GDM1 (cell line): Measurements from ENCODE around the gene AOC3.
"Not testable (repeated sequence)": the region's sequence is repeated elsewhere in the genome, so short reads cannot be mapped to it uniquely, and the experiment has no call there.

Source experiments
- DNase-seq: peaks from one replicate; lab custom pipeline; 2025; lab: John Stamatoyannopoulos, UW

Gene AOC3

DNA sequence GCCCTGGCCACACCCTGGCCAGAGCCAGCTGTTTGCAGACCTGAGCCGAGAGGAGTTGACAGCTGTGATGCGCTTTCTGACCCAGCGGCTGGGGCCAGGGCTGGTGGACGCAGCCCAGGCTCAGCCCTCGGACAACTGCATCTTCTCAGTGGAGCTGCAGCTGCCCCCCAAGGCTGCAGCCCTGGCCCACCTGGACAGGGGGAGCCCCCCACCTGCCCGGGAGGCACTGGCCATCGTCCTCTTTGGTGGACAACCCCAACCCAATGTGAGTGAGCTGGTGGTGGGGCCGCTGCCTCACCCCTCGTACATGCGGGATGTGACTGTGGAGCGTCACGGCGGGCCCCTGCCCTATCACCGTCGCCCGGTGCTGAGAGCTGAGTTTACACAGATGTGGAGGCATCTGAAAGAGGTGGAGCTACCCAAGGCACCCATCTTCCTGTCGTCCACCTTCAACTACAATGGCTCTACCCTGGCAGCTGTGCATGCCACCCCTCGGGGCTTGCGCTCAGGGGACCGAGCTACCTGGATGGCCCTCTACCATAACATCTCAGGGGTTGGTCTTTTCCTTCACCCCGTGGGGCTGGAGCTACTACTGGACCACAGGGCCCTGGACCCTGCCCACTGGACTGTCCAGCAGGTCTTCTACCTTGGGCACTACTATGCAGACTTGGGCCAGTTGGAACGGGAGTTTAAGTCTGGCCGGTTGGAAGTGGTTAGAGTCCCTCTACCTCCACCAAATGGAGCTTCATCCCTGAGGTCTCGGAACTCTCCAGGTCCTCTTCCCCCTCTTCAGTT is 6.0 kb upstream of the AOC3 start:
- no peak for DNase-seq

GRCh38 chr17:42845556-42845917 is 5.5 kb upstream of the AOC3 start:
- no peak for DNase-seq

DNA sequence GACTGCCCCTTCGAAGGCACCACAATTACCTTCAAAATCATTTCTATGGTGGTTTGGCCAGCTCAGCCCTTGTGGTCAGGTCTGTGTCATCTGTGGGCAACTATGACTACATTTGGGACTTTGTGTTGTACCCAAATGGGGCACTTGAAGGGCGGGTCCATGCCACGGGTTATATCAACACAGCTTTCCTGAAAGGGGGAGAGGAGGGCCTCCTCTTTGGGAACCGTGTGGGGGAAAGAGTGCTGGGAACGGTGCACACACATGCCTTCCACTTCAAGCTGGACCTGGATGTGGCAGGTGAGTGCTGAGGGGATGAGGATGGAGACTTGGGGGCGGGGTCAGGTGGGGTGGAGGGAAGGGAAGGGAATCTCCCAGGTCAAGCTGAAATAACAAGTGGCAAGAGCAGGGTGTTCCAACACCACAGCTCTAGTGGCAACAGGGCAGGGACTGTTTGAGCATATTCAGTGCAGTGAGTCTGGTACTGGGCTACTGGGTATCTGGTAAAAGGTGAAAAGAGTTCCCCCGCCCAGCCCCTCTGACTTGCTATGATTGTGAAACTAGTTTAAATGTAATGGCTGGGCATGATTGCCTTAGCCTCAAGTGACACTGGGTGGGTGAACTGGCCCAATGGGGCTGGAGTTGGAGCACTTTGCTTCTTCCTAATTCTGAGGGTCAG is 4.9 kb upstream of the AOC3 start:
- DNase-seq: no peak

DNA sequence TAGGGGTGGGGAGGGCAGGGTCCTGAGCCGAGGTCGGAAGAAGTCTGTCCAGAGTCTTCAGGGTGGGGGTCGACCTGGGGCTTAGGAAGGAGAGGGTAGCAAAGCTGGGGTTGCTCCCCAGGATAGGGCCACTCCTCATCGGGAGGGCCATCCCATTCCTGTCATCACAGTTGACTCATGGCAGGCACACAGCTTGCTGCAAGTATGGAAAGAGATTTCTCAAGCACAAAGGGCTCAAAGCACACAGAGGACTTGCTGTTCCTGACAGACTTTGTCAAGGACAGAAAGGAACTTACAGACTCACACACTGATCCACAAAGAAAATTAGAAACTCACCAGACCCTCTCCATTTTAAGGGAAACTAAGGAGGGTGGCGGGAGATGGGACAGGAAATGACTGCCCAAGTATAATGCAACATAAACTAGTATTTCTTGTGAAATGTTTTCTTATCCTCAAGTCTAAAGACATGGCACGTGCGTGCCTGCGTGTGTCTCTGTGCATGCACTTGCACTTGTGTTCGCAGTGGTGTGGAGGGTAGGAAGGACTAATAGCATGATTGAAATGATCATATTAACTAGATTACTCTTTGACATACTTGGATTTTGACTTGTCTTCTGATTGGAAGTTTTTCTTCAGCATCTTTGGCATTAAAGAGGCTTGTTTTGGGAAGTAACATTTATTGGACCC is 4.3 kb upstream of the AOC3 start:
- no peak for DNase-seq

DNA sequence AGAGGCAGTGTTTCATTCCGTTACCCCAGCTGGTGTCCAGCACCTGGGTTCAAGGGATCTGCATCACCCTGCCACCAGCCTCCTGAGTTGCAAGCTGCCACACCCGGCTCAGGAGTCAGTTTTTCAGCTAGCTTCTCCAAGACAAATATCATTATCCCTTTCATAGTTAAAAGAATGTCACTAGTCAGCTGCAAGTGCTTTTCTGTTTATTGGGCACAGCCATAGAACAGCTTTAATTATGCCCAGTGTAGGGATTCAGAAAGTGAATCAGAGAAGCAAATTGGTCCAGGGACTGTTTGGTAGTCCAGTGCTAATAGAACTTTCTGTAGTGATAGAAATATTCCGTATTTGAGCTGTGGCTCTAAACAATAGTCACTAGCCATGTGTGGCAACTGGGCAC is 2.9 kb upstream of the AOC3 start:
- no peak for DNase-seq

- DNase-seq: no peak
Measured at GRCh38 chr17:42849031-42849430, 2.0 kb upstream of the AOC3 start.

DNA sequence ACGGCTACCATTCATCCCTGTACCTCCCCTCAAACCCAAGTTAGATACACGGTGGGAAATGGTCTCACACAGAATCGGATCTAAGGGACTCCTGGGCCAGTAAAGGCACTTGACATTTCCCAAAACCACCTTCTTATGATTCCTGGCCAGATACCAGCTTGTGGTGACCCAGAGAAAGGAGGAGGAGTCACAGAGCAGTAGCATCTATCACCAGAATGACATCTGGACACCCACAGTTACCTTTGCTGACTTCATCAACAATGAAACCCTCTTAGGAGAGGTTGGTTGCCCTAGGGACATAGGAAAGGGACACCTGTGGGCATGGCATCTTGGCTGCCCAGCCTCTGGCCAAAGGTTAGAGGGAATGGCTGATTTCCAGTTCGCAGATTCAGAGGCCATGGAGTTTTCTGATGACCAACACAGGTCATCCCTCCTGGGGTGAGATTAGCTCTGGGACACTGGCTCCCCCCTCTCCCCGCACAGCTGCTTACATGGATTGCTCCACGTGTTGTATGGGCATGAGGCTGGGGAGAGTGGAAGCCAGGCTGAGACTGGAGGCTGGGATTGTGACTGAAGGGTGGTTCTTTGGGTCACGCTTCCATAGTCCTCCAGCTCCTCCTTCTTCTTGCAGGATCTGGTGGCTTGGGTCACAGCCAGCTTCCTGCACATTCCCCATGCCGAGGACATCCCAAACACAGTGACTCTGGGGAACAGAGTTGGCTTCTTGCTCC is 1.4 kb upstream of the AOC3 start:
- DNase-seq: no peak

DNA sequence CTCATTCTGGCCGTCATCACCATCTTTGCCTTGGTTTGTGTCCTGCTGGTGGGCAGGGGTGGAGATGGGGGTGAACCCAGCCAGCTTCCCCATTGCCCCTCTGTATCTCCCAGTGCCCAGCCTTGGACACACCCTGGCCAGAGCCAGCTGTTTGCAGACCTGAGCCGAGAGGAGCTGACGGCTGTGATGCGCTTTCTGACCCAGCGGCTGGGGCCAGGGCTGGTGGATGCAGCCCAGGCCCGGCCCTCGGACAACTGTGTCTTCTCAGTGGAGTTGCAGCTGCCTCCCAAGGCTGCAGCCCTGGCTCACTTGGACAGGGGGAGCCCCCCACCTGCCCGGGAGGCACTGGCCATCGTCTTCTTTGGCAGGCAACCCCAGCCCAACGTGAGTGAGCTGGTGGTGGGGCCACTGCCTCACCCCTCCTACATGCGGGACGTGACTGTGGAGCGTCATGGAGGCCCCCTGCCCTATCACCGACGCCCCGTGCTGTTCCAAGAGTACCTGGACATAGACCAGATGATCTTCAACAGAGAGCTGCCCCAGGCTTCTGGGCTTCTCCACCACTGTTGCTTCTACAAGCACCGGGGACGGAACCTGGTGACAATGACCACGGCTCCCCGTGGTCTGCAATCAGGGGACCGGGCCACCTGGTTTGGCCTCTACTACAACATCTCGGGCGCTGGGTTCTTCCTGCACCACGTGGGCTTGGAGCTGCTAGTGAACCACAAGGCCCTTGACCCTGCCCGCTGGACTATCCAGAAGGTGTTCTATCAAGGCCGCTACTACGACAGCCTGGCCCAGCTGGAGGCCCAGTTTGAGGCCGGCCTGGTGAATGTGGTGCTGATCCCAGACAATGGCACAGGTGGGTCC is 607 bp downstream of the AOC3 start:
- DNase-seq: not testable (repeated sequence)

DNA sequence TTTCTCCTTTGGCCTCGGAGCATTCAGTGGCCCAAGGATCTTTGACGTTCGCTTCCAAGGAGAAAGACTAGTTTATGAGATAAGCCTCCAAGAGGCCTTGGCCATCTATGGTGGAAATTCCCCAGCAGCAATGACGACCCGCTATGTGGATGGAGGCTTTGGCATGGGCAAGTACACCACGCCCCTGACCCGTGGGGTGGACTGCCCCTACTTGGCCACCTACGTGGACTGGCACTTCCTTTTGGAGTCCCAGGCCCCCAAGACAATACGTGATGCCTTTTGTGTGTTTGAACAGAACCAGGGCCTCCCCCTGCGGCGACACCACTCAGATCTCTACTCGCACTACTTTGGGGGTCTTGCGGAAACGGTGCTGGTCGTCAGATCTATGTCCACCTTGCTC is 1.4 kb downstream of the AOC3 start:
- no peak for DNase-seq

- DNase-seq: no peak
Measured at GRCh38 chr17:42853004-42853403, 2.0 kb downstream of the AOC3 start.

GRCh38 chr17:42853597-42853967 is 2.6 kb downstream of the AOC3 start:
- no peak for DNase-seq

- DNase-seq: no peak
Measured at GRCh38 chr17:42853968-42854790, 3.2 kb downstream of the AOC3 start.

DNA sequence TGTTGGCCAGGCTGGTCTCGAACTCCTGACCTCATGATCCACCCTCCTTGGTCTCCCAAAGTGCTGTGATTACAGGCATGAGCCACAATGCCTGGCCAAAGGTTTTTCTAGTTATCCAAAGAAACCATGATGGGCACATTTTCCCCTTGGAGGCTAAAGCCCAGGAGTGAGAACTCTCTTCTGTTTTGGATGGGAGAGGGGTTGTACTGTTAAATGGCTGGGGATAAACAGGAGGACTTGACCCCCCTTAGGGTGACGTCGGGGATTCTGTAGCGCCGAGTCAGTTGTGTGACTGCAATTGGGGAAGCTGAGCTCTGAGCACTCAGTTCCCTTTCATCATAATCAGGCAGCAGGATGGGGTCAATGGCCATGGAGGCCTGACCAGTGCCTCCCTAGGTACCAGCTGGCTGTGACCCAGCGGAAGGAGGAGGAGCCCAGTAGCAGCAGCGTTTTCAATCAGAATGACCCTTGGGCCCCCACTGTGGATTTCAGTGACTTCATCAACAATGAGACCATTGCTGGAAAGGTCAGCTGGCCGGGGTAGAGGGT is 4.1 kb downstream of the AOC3 start:
- DNase-seq: no peak

- not testable (repeated sequence) for DNase-seq
Measured at GRCh38 chr17:42856093-42856492, 5.1 kb downstream of the AOC3 start.

DNA sequence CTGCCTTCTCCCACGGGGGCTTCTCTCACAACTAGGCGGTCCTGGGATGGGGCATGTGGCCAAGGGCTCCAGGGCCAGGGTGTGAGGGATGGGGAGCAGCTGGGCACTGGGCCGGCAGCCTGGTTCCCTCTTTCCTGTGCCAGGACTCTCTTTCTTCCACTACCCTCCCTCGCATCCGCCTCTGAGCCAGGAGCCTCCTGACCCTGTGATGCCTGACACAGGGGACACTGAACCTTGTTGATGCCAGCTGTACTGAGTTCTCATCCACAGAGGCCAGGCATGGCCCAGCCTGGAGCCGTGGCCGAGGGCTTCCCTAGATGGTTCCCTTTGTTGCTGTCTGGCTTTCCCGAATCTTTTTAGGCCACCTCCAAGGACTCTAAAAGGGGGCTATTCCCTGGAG is 5.5 kb downstream of the AOC3 start:
- DNase-seq: not testable (repeated sequence)

DNA sequence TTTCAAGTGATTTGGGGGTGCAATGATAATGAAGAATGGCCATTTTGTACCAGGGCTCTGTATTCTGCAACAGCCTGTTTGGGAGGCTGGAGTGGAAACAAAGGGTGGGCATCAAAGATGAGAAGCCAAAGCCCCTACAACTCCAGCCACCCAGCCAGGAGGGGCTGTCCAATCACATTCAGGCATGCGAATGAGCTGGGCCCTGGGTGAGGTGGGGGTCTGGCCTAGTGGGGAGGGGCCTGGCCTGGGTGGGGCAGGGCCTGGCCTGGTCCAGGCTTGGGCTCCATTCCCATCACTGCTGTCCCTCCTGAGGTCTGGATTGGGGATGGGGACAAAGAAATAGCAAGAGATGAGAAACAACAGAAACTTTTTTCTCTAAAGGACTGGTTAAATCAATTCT is 6.4 kb downstream of the AOC3 start:
- no peak for DNase-seq

- no peak for DNase-seq
Measured at GRCh38 chr17:42865638-42866094, 14.7 kb downstream of the AOC3 start.

GRCh38 chr17:42866216-42866615 is 15.2 kb downstream of the AOC3 start:
- DNase-seq: no peak

DNA sequence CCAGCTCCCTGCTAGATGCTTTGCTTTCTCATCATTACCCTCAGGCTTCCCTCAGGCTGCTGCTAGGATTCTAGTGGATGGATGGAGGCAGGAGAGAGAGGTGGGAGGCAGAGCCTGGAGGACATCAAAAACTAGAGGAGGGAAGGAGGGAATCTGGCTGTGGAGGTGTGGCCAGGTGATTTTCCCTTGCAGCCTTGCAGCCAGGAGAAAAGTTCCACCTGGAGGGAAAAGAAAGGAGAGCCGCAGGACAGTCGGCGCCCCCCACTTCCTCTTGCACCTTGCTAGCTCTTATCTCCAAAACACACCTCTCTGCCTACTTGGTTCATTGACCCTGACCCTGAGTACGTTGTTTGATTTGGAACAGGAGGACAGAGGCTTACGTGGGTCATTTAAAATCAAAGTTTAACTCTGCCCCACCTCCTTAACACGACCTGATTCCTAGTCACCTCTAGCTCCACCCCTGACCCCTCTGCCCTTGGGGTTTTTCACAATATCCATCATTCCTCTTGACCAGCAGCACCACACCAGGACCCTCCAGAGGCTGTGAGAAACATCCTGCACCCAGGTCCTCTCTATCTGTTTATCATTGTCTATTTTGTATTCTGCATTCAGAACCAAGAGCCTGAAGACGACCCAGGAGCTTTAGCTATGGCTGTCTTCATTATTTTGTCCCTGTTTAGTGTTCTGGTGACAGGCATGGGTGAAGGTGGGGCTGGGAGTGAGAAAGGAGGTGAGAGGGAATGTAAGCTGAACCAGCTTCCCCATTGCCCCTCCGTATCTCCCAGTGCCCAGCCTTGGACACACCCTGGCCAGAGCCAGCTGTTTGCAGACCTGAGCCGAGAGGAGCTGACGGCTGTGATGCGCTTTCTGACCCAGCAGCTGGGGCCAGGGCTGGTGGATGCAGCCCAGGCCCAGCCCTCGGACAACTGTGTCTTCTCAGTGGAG is 15.9 kb downstream of the AOC3 start:
- DNase-seq: no peak
